Progenitor cell of endocrine pancreas (in vitro differentiated cells): ENCODE results near the gene NPHP4. TPM values are rescaled to one million over a fixed set of nuclear protein-coding genes. Genes with fewer than 3 reads are reported as not detected.
A peak's percentile ranks its signal among the peaks of the same experiment; 100 is the strongest.

Experiments used
- DNase-seq: peaks from one replicate; pipeline ENCODE4 v3.0.0; 2021; ENCODE audit warnings: low spot score; ENCODE audit not compliant: unreplicated experiment
- H3K27ac Mint-ChIP-seq: 2 replicates; pipeline ENCODE4 v1.8.0; 2021; ENCODE audit warnings: mild to moderate bottlenecking, moderate library complexity, mixed read lengths
- H3K27me3 Mint-ChIP-seq: 2 replicates; pipeline ENCODE4 v1.8.0; 2021; ENCODE audit warnings: mixed read lengths
- H3K36me3 Mint-ChIP-seq: 2 replicates; pipeline ENCODE4 v1.8.0; 2022; ENCODE audit warnings: mixed read lengths; ENCODE audit not compliant: insufficient read depth
- H3K4me1 Mint-ChIP-seq: 2 replicates; pipeline ENCODE4 v1.8.0; 2021; ENCODE audit warnings: low read depth, mixed read lengths
- H3K4me3 Mint-ChIP-seq: 2 replicates; pipeline ENCODE4 v1.8.0; 2021; ENCODE audit warnings: low read depth, mild to moderate bottlenecking, moderate library complexity, mixed read lengths
- H3K9me3 Mint-ChIP-seq: 2 replicates; pipeline ENCODE4 v1.8.0; 2021; ENCODE audit warnings: low read depth, mixed read lengths
- CTCF ChIP-seq: fragments of 200-600 bp; sonication (generic); IDR thresholded peaks from one replicate; pipeline ENCODE4 v1.5.0; 2021; ENCODE audit warnings: antibody characterized with exemption, mild to moderate bottlenecking; ENCODE audit not compliant: unreplicated experiment
- long read RNA-seq: library from polyadenylated mRNA; unstranded; transcript quantifications from one replicate; pipeline ENCODE4 v2.0.0, GENCODE V29; 2020
- total RNA-seq: library from RNA; stranded (reverse); gene quantifications from 2 replicates; pipeline ENCODE4 v1.2.1, GENCODE V29; 2021

NPHP4 gene
- total RNA-seq: 26.6 and 29.9 TPM in 2 replicates
- long read RNA-seq, partial matches to known transcripts: 5 of 7 reads
- long read RNA-seq, other reads (novel, unspliced or antisense): 2 of 7 reads

- peak within 1 kb of the TSS; percentile 85 for H3K27ac Mint-ChIP-seq
- H3K36me3 Mint-ChIP-seq: peaks cover 2% of the 10 kb centered on the region
- peaks cover 22% of the 10 kb centered on the region for H3K27me3 Mint-ChIP-seq
- H3K4me1 Mint-ChIP-seq: peaks cover 6% of the 10 kb centered on the region
- TF ChIP-seq CTCF: peak; percentile 16
- H3K4me3 Mint-ChIP-seq: peak within 1 kb of the TSS; percentile 86
- no peaks in the 10 kb centered on the region for H3K9me3 Mint-ChIP-seq
- peak; percentile 100 for DNase-seq
These were observed at the start of gene NPHP4 for GRCh38 chr1:5992026-5992813. Gene NPHP4 (minus strand): TSS chr1:5992425. CDS start chr1:5986289, 6,136 bp downstream.

- Mint-ChIP-seq H3K9me3 (no peaks in the 10 kb centered on the region), H3K36me3 (no peaks in the 10 kb centered on the region), H3K4me1 (no peaks in the 10 kb centered on the region), H3K27me3 (peaks cover 13% of the 10 kb centered on the region), H3K4me3 (no peak overlapping the region), H3K27ac (no peak overlapping the region)
- TF ChIP-seq CTCF: peak; percentile 62
- no peak for DNase-seq
These were observed 49.3 kb upstream of the NPHP4 start for GRCh38 chr1:6041432-6042062.

- Mint-ChIP-seq H3K27ac (no peak overlapping the region), H3K36me3 (no peaks in the 10 kb centered on the region), H3K27me3 (peaks cover 15% of the 10 kb centered on the region), H3K4me1 (no peaks in the 10 kb centered on the region), H3K4me3 (no peak overlapping the region), H3K9me3 (no peaks in the 10 kb centered on the region)
- DNase-seq: no peak
- TF ChIP-seq CTCF: no peak
These were observed 48.7 kb upstream of the NPHP4 start for GRCh38 chr1:6040861-6041415.

- no peak for TF ChIP-seq CTCF
- Mint-ChIP-seq H3K4me1 (no peaks in the 10 kb centered on the region), H3K36me3 (no peaks in the 10 kb centered on the region), H3K4me3 (no peak overlapping the region), H3K27me3 (peaks cover 18% of the 10 kb centered on the region), H3K9me3 (no peaks in the 10 kb centered on the region), H3K27ac (no peak overlapping the region)
- no peak for DNase-seq
These were observed 48.2 kb upstream of the NPHP4 start for GRCh38 chr1:6040444-6040843.

GRCh38 chr1:6039031-6039430 lies 46.8 kb upstream of the NPHP4 start:
- H3K36me3 Mint-ChIP-seq: no peaks in the 10 kb centered on the region
- H3K27ac Mint-ChIP-seq: no peak overlapping the region
- H3K4me1 Mint-ChIP-seq: no peaks in the 10 kb centered on the region
- no peak for TF ChIP-seq CTCF
- no peak for DNase-seq
- H3K27me3 Mint-ChIP-seq: peaks cover 23% of the 10 kb centered on the region
- no peak overlapping the region for H3K4me3 Mint-ChIP-seq
- H3K9me3 Mint-ChIP-seq: no peaks in the 10 kb centered on the region
